WTC11 (cell line): ENCODE measurements around the gene SYT7. TPM values are rescaled to one million over a fixed set of nuclear protein-coding genes. Genes with fewer than 3 reads are reported as not detected.

Experiments used
- ATAC-seq: fragments of 200-7000 bp; cut with Tn5 transposase; 2 replicates; pipeline ENCODE4 v1.10.0; 2021; ENCODE audit warnings: mild to moderate bottlenecking, moderate library complexity
- CTCF ChIA-PET: fragments of 300-600 bp; sonication (Branson Sonifier 250); formaldehyde crosslinking; loops from one replicate; lab custom pipeline; 2021; ENCODE audit warnings: antibody characterized with exemption; lab: Charles Lee
- POLR2A ChIA-PET: fragments of 350-600 bp; sonication (Branson Sonifier 250); formaldehyde crosslinking; loops from one replicate; lab custom pipeline; 2021; ENCODE audit warnings: antibody characterized with exemption; lab: Charles Lee
- DNase-seq: peaks from one replicate; pipeline ENCODE4 v3.0.0; 2021; ENCODE audit warnings: low spot score
- H3K27ac Mint-ChIP-seq: 2 replicates; pipeline ENCODE4 v1.8.0; 2021; ENCODE audit warnings: mixed read lengths
- H3K27me3 Mint-ChIP-seq: 2 replicates; pipeline ENCODE4 v1.8.0; 2021; ENCODE audit warnings: low read depth, mild to moderate bottlenecking, moderate library complexity, mixed read lengths
- H3K36me3 Mint-ChIP-seq: 2 replicates; pipeline ENCODE4 v1.8.0; 2021; ENCODE audit warnings: mixed read lengths
- H3K4me1 Mint-ChIP-seq: 2 replicates; pipeline ENCODE4 v1.8.0; 2022; ENCODE audit warnings: mixed read lengths
- H3K4me3 Mint-ChIP-seq: 2 replicates; pipeline ENCODE4 v1.8.0; 2021; ENCODE audit warnings: mild to moderate bottlenecking, moderate library complexity, mixed read lengths
- H3K9me3 Mint-ChIP-seq: 2 replicates; pipeline ENCODE4 v1.8.0; 2021; ENCODE audit warnings: mixed read lengths
- AR ChIP-seq: fragments of 250-450 bp; sonication (Bioruptor Pico); IDR thresholded peaks from 2 replicates; pipeline ENCODE4 v1.9.0; 2021; ENCODE audit warnings: mild to moderate bottlenecking
- CDX4 ChIP-seq: fragments of 250-450 bp; sonication (Bioruptor Pico); IDR thresholded peaks from 2 replicates; pipeline ENCODE4 v1.9.0; 2021; ENCODE audit warnings: moderate library complexity, mild to moderate bottlenecking, inconsistent platforms, borderline replicate concordance
- E2F4 ChIP-seq: sonication (generic); formaldehyde crosslinking; IDR thresholded peaks from 2 replicates; pipeline ENCODE4 v1.8.1; 2022; ENCODE audit warnings: low read depth, mild to moderate bottlenecking, moderate library complexity, missing genetic modification reagents, borderline replicate concordance
- EMX1 ChIP-seq: fragments of 250-450 bp; sonication (Bioruptor Pico); IDR thresholded peaks from 2 replicates; pipeline ENCODE4 v1.8.0; 2021; ENCODE audit warnings: mild to moderate bottlenecking
- ETV6 ChIP-seq: sonication (generic); formaldehyde crosslinking; IDR thresholded peaks from 2 replicates; pipeline ENCODE4 v1.8.1; 2022; ENCODE audit warnings: mild to moderate bottlenecking, missing genetic modification reagents
- FOXP4 ChIP-seq: sonication (generic); formaldehyde crosslinking; IDR thresholded peaks from 2 replicates; pipeline ENCODE4 v1.8.0; 2022; ENCODE audit warnings: mild to moderate bottlenecking, missing genetic modification reagents
- GRHL2 ChIP-seq: fragments of 250-450 bp; sonication (Bioruptor Pico); IDR thresholded peaks from 2 replicates; pipeline ENCODE4 v1.8.0; 2022; ENCODE audit warnings: mild to moderate bottlenecking, moderate library complexity; ENCODE audit not compliant: insufficient replicate concordance, severe bottlenecking
- JUN ChIP-seq: sonication (generic); formaldehyde crosslinking; IDR thresholded peaks from 2 replicates; pipeline ENCODE4 v1.8.0; 2023; ENCODE audit warnings: mild to moderate bottlenecking, missing genetic modification reagents
- KAT7 ChIP-seq: sonication (generic); formaldehyde crosslinking; IDR thresholded peaks from 2 replicates; pipeline ENCODE4 v1.8.1; 2023; ENCODE audit warnings: missing genetic modification reagents, mild to moderate bottlenecking, borderline replicate concordance
- MLX ChIP-seq: sonication (generic); formaldehyde crosslinking; IDR thresholded peaks from 2 replicates; pipeline ENCODE4 v1.8.1; 2023; ENCODE audit warnings: mild to moderate bottlenecking, missing genetic modification reagents, moderate library complexity
- NFATC4 ChIP-seq: fragments of 250-450 bp; sonication (Bioruptor Pico); IDR thresholded peaks from 2 replicates; pipeline ENCODE4 v1.9.0; 2021; ENCODE audit warnings: mild to moderate bottlenecking
- NFYB ChIP-seq: sonication (generic); formaldehyde crosslinking; conservative IDR thresholded peaks from 2 replicates; pipeline ENCODE4 v1.8.0; 2022; ENCODE audit warnings: low read depth, missing genetic modification reagents
- RELA ChIP-seq: sonication (generic); formaldehyde crosslinking; IDR thresholded peaks from 2 replicates; pipeline ENCODE4 v1.8.1; 2022; ENCODE audit warnings: missing genetic modification reagents, mild to moderate bottlenecking, borderline replicate concordance
- SMAD4 ChIP-seq: sonication (generic); formaldehyde crosslinking; IDR thresholded peaks from 2 replicates; pipeline ENCODE4 v1.8.0; 2022; ENCODE audit warnings: mild to moderate bottlenecking, missing genetic modification reagents
- TCF7 ChIP-seq: sonication (generic); formaldehyde crosslinking; IDR thresholded peaks from 2 replicates; pipeline ENCODE4 v1.8.0; 2022; ENCODE audit warnings: mild to moderate bottlenecking, low read depth, missing genetic modification reagents, moderate library complexity
- TEAD4 ChIP-seq: sonication (generic); formaldehyde crosslinking; IDR thresholded peaks from 2 replicates; pipeline ENCODE4 v1.8.0; 2022; ENCODE audit warnings: mild to moderate bottlenecking, missing genetic modification reagents
- ZBTB21 ChIP-seq: sonication (generic); formaldehyde crosslinking; IDR thresholded peaks from 2 replicates; pipeline ENCODE4 v1.8.1; 2023; ENCODE audit warnings: mild to moderate bottlenecking, missing genetic modification reagents, borderline replicate concordance
- ZMAT4 ChIP-seq: fragments of 250-450 bp; sonication (Bioruptor Pico); IDR thresholded peaks from 2 replicates; pipeline ENCODE4 v1.9.0; 2021; ENCODE audit warnings: mild to moderate bottlenecking
- ZNF219 ChIP-seq: sonication (generic); formaldehyde crosslinking; IDR thresholded peaks from 2 replicates; pipeline ENCODE4 v1.8.0; 2023; ENCODE audit warnings: missing genetic modification reagents, mild to moderate bottlenecking, borderline replicate concordance
- ZNF232 ChIP-seq: sonication (generic); formaldehyde crosslinking; IDR thresholded peaks from 2 replicates; pipeline ENCODE4 v1.8.0; 2022; ENCODE audit warnings: mild to moderate bottlenecking, missing genetic modification reagents
- ZNF263 ChIP-seq: sonication (generic); formaldehyde crosslinking; IDR thresholded peaks from 2 replicates; pipeline ENCODE4 v1.8.1; 2022; ENCODE audit warnings: low read depth, mild to moderate bottlenecking, moderate library complexity, missing genetic modification reagents
- ZNF317 ChIP-seq: sonication (generic); formaldehyde crosslinking; IDR thresholded peaks from 2 replicates; pipeline ENCODE4 v1.8.1; 2023; ENCODE audit warnings: low read depth, mild to moderate bottlenecking, moderate library complexity, missing genetic modification reagents, borderline replicate concordance
- ZNF396 ChIP-seq: fragments of 250-450 bp; sonication (Bioruptor Pico); IDR thresholded peaks from 2 replicates; pipeline ENCODE4 v1.8.0; 2021; ENCODE audit warnings: mild to moderate bottlenecking, moderate library complexity, borderline replicate concordance
- ZNF423 ChIP-seq: fragments of 250-450 bp; sonication (Bioruptor Pico); IDR thresholded peaks from 2 replicates; pipeline ENCODE4 v2.1.2; 2022; ENCODE audit warnings: mild to moderate bottlenecking, moderate library complexity
- ZNF512 ChIP-seq: sonication (generic); formaldehyde crosslinking; IDR thresholded peaks from 2 replicates; pipeline ENCODE4 v1.8.1; 2022; ENCODE audit warnings: missing genetic modification reagents, borderline replicate concordance
- ZSCAN18 ChIP-seq: fragments of 250-450 bp; sonication (Bioruptor Pico); IDR thresholded peaks from 2 replicates; pipeline ENCODE4 v2.1.2; 2022; ENCODE audit warnings: mild to moderate bottlenecking, moderate library complexity
- total RNA-seq: library from RNA; stranded (reverse); gene quantifications from 3 replicates; pipeline ENCODE4 v1.2.3, GENCODE V29; 2021

Gene SYT7
- total RNA-seq, 1 experiment from 2014 or later: 12.5 TPM

GRCh38 chr11:61569701-61570100 lies 11.2 kb downstream of the SYT7 start:
- DNase-seq: no peak
- no peaks in the 10 kb centered on the region for H3K36me3 Mint-ChIP-seq
- POLR2A ChIA-PET: no interaction called here
- H3K27me3 Mint-ChIP-seq: peaks cover 15% of the 10 kb centered on the region
- peaks cover 28% of the 10 kb centered on the region for H3K4me1 Mint-ChIP-seq
- TF ChIP-seq ETV6 (CRISPR knock-in tag): no peak
- TF ChIP-seq E2F4: no peak
- TF ChIP-seq JUN (CRISPR knock-in tag): no peak
- no peak for TF ChIP-seq ZNF317 (CRISPR knock-in tag)
- no peak for TF ChIP-seq TCF7 (CRISPR knock-in tag)
- TF ChIP-seq ZNF396 (CRISPR knock-in tag): no peak
- no peak for TF ChIP-seq MLX
- TF ChIP-seq ZSCAN18 (CRISPR knock-in tag): no peak
- no peak for TF ChIP-seq ZMAT4 (CRISPR knock-in tag)
- no peak for TF ChIP-seq EMX1 (CRISPR knock-in tag)
- no peak for TF ChIP-seq SMAD4 (CRISPR knock-in tag)
- TF ChIP-seq KAT7: no peak
- TF ChIP-seq TEAD4 (CRISPR knock-in tag): no peak
- no peak for TF ChIP-seq AR
- TF ChIP-seq NFATC4 (CRISPR knock-in tag): no peak
- no peak for TF ChIP-seq ZBTB21
- TF ChIP-seq FOXP4: no peak
- no peak for TF ChIP-seq ZNF423 (CRISPR knock-in tag)
- TF ChIP-seq RELA (CRISPR knock-in tag): no peak
- TF ChIP-seq, all 79 proteins: peak for 0
- Mint-ChIP-seq H3K4me3 (no peak overlapping the region), H3K27ac (no peak overlapping the region), H3K9me3 (no peaks in the 10 kb centered on the region)
- ATAC-seq: no peak
- CTCF ChIA-PET: interaction anchor here (1.0 to 5.6 kb wide), 12 partner anchors 7 to 124 kb away, joined by 3 to 66 read pairs (median 46); no protein-coding TSS in a partner anchor

GRCh38 chr11:61569018-61569417 lies 11.9 kb downstream of the SYT7 start:
- Mint-ChIP-seq H3K4me3 (no peak overlapping the region), H3K9me3 (no peaks in the 10 kb centered on the region), H3K4me1 (peaks cover 30% of the 10 kb centered on the region), H3K27ac (no peak overlapping the region), H3K36me3 (no peaks in the 10 kb centered on the region), H3K27me3 (peaks cover 15% of the 10 kb centered on the region)
- no peak for DNase-seq
- no peak for ATAC-seq
- ChIA-PET POLR2A (no interaction called here), CTCF (interaction anchor here (0.7 to 5.6 kb wide), 13 partner anchors 8 to 178 kb away, joined by 3 to 66 read pairs (median 44); no protein-coding TSS in a partner anchor)
- TF ChIP-seq ZNF232 (no peak), TEAD4 (CRISPR knock-in tag) (no peak), ZNF263 (no peak), ZNF317 (CRISPR knock-in tag) (no peak), ZNF396 (CRISPR knock-in tag) (no peak), ZNF512 (no peak), NFYB (CRISPR knock-in tag) (no peak), CDX4 (CRISPR knock-in tag) (no peak), GRHL2 (CRISPR knock-in tag) (no peak), ZNF219 (no peak)
